ENCODE data around the gene PREX1. TPM values are rescaled to one million over a fixed set of nuclear protein-coding genes. Genes with fewer than 3 reads are reported as not detected.

Gene PREX1
- total RNA-seq, 4 donors from 2014 or later, result 7.5 to 10.9 (median 9.1) TPM

DNA sequence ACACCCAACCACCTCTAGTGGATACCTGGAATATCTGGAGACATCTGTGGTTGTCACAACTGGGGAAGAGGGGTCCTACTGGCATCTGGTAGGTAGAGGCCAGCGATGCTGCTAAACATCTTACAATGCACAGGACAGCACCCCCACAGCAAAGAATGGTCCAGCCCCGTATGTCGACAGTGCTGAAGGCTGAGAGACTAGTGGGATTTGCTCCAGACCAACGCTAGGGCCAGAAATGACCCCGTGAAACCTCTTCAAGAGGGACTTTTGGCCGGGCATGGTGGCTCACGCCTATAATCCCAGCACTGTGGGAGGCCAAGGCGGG lies 7.2 kb downstream of the PREX1 start:
- Histone ChIP-seq H3K36me3 (no peaks in the 10 kb centered on the region), H3K27ac (peak overlapping the region; percentile 65 to 81 (median 70)), H3K27me3 (no peaks in the 10 kb centered on the region), H3K4me1 (peaks cover 15 to 22% of the 10 kb centered on the region in 2 donors), H3K9me3 (no peaks in the 10 kb centered on the region), H3K4me3 (no peak overlapping the region)
- in situ Hi-C loops (cut with MboI; ENCODE audit: low sequenced_read_pairs in 4 of 4) (no loop called here), intact Hi-C loops (cut with DNase I; ENCODE audit: low total_unique reads) (loop anchor here (10.0 kb wide), 1 partner anchor 136 kb away; no protein-coding TSS in a partner anchor)
- peak in 1 of 2 donors; percentile 26 for ATAC-seq
- DNase-seq, result no peak
- no peak for TF ChIP-seq POLR2A (IDR thresholded peaks at IDR 0.05)
- TF ChIP-seq, protein P1, sequence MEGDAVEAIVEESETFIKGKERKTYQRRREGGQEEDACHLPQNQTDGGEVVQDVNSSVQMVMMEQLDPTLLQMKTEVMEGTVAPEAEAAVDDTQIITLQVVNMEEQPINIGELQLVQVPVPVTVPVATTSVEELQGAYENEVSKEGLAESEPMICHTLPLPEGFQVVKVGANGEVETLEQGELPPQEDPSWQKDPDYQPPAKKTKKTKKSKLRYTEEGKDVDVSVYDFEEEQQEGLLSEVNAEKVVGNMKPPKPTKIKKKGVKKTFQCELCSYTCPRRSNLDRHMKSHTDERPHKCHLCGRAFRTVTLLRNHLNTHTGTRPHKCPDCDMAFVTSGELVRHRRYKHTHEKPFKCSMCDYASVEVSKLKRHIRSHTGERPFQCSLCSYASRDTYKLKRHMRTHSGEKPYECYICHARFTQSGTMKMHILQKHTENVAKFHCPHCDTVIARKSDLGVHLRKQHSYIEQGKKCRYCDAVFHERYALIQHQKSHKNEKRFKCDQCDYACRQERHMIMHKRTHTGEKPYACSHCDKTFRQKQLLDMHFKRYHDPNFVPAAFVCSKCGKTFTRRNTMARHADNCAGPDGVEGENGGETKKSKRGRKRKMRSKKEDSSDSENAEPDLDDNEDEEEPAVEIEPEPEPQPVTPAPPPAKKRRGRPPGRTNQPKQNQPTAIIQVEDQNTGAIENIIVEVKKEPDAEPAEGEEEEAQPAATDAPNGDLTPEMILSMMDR (IDR thresholded peaks at IDR 0.05 in 4 of 5, conservative IDR thresholded peaks at IDR 0.05 in 1 of 5), result no peak

DNA sequence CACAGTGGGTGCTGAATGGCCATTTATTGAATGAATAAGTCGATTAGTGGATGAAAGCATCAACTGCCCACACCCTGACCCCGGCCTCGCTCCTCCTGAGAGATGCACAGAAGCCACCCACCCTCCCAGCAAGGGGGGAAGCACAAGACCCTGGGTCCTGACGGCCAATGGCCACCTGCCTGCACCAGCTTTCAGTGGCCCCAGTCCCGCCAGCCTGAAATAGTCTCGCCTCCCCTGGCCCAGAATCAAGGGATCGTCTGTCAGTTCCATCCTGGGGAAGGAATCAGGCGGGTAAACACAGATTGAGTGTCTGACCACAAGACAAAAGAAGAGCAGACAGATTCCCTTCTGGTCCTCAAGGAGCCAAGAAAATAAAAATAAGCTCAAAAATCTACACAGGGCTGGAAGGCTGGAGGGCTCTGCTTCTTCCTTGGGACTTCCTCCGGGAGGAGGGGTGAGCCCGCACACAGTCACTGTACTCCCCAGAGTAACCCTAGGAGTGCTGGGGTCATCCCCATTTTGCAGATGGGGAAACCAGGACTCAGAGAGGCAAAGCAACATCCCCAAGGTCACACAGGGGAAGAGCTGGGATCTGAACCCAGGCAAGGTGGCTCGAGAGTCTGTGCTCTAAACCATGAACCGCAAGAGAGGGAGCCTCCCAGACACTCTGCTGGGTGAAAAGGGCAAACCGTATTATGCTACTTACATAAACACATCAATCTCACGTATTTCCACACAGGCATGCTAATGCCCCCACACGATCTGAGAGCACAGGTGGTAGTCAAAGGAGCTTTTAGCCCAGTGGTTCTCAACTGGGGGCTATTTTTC lies 7.8 kb downstream of the PREX1 start:
- H3K27me3 ChIP-seq, result no peaks in the 10 kb centered on the region
- no peaks in the 10 kb centered on the region for H3K9me3 ChIP-seq
- H3K4me3 ChIP-seq, result peak overlapping the region in 1 of 4 donors; percentile 13
- DNase-seq (peak in 1 of 2 donors; percentile 68), ATAC-seq (peak; percentile 80 to 93)
- intact Hi-C loops (cut with DNase I; ENCODE audit: low total_unique reads) (loop anchor here (10.0 kb wide), 1 partner anchor 135 kb away; no protein-coding TSS in a partner anchor), in situ Hi-C loops (cut with MboI; ENCODE audit: low sequenced_read_pairs in 4 of 4) (no loop called here)
- TF ChIP-seq, protein P1 (IDR thresholded peaks at IDR 0.05 in 4 of 5, conservative IDR thresholded peaks at IDR 0.05 in 1 of 5), result no peak
- TF ChIP-seq POLR2A (IDR thresholded peaks at IDR 0.05), result no peak
- peak overlapping the region; percentile 65 to 81 (median 70) for H3K27ac ChIP-seq
- H3K4me1 ChIP-seq, result peaks cover 10 to 21% of the 10 kb centered on the region in 2 donors
- no peaks in the 10 kb centered on the region for H3K36me3 ChIP-seq

DNA sequence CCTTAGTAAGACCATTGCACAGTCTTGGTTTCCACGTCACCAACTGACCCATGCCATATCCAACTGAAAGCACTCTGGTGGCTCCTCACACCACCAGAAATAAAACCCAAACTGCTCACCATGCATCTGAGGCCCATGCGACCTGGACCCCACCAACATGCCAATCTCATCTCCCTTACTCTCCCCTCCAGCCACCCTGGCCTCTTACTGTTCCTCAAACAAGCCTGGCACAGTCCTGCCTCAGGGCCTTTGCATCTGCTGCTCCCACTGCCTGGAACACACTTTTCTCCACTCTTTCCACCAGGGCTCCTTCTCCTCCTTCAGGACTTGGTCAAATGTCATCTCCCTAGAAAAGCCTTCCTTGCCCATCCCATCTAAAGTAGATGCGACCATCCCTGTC lies 8.7 kb downstream of the PREX1 start:
- peak overlapping the region in 2 of 4 donors; percentile 65 to 68 for H3K27ac ChIP-seq
- H3K4me3 ChIP-seq, result no peak overlapping the region
- in situ Hi-C loops (cut with MboI; ENCODE audit: low sequenced_read_pairs in 4 of 4) (no loop called here), intact Hi-C loops (cut with DNase I; ENCODE audit: low total_unique reads) (no loop called here)
- TF ChIP-seq, protein P1 (IDR thresholded peaks at IDR 0.05 in 4 of 5, conservative IDR thresholded peaks at IDR 0.05 in 1 of 5), result no peak
- TF ChIP-seq POLR2A (IDR thresholded peaks at IDR 0.05), result no peak
- H3K9me3 ChIP-seq, result no peaks in the 10 kb centered on the region
- H3K4me1 ChIP-seq, result peaks cover 6 to 15% of the 10 kb centered on the region in 2 donors
- no peaks in the 10 kb centered on the region for H3K36me3 ChIP-seq
- no peak for DNase-seq
- no peaks in the 10 kb centered on the region for H3K27me3 ChIP-seq
- no peak for ATAC-seq

DNA sequence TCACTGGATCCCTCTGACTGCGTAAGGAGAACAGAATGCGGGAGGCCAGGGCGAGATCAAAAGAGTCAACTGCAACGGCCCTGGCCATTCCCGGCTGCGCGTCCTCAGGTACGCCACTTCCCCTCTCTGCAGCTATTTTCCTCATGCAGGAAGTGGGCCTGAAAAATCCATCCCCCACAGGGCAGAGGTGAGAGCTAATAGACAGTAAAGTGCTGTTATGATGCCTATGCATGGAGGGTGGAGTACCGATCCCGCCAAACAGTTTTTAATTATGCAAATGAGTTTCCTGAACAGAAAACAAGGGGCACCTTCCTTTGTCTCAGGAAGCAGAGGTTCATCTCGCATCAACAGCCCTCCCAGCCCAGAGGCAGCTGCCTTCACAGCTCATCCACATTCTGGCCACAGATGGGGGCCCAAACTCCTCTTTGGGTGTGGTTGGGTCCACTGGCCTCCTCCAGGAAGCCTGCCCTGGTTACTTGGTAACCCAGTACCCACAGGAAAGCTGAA lies 9.3 kb downstream of the PREX1 start:
- TF ChIP-seq, protein P1 (IDR thresholded peaks at IDR 0.05 in 4 of 5, conservative IDR thresholded peaks at IDR 0.05 in 1 of 5), result no peak
- TF ChIP-seq POLR2A (IDR thresholded peaks at IDR 0.05), result no peak
- no peaks in the 10 kb centered on the region for H3K9me3 ChIP-seq
- DNase-seq (no peak), ATAC-seq (no peak)
- intact Hi-C loops (cut with DNase I; ENCODE audit: low total_unique reads), result no loop called here
- H3K36me3 ChIP-seq, result no peaks in the 10 kb centered on the region
- H3K4me3 ChIP-seq, result no peak overlapping the region
- H3K4me1 ChIP-seq, result peaks cover 6 to 15% of the 10 kb centered on the region in 2 donors
- no peaks in the 10 kb centered on the region for H3K27me3 ChIP-seq
- no peak overlapping the region for H3K27ac ChIP-seq
- in situ Hi-C loops (cut with MboI; ENCODE audit: low sequenced_read_pairs in 4 of 4), result no loop called here

All from gastrocnemius medialis (tissue), 4 donors.